Neural progenitor cell (in vitro differentiated cells): ENCODE data around the gene TBC1D17. TPM values are rescaled to one million over a fixed set of nuclear protein-coding genes. Genes with fewer than 3 reads are reported as not detected.

Experiments used
- DNase-seq: peaks from one replicate; pipeline ENCODE4 v3.0.0-alpha.2; 2016; ENCODE audit warnings: low spot score
- H2AFZ ChIP-seq: fragments of 200-600 bp; sonication (generic); replicated peaks from 2 replicates; pipeline ENCODE4 v1.6.1; 2016; ENCODE audit warnings: antibody characterized with exemption
- H3F3A ChIP-seq: fragments of 200-600 bp; sonication (generic); 2 replicates; pipeline ENCODE4 v1.6.1; 2016; ENCODE audit warnings: antibody characterized with exemption, low read depth
- H3K27ac ChIP-seq: fragments of 200-600 bp; sonication (generic); 2 replicates; pipeline ENCODE4 v1.5.1; 2016; ENCODE audit warnings: mild to moderate bottlenecking
- H3K27me3 ChIP-seq: fragments of 200-600 bp; sonication (generic); 2 replicates; pipeline ENCODE4 v1.6.1; 2016; ENCODE audit warnings: mild to moderate bottlenecking, moderate library complexity
- H3K36me3 ChIP-seq: fragments of 200-600 bp; sonication (generic); 2 replicates; pipeline ENCODE4 v1.5.1; 2016
- H3K4me1 ChIP-seq: fragments of 200-600 bp; sonication (generic); 2 replicates; pipeline ENCODE4 v1.6.1; 2016; ENCODE audit warnings: mixed run types
- H3K4me2 ChIP-seq: fragments of 200-600 bp; sonication (generic); 2 replicates; pipeline ENCODE4 v1.6.1; 2016
- H3K4me3 ChIP-seq: fragments of 200-600 bp; sonication (generic); 2 replicates; pipeline ENCODE4 v1.5.1; 2016
- H3K79me2 ChIP-seq: fragments of 200-600 bp; sonication (generic); 2 replicates; pipeline ENCODE4 v1.6.1; 2016; ENCODE audit warnings: low read depth
- H3K9ac ChIP-seq: fragments of 200-600 bp; sonication (generic); 2 replicates; pipeline ENCODE4 v1.6.1; 2016
- H3K9me3 ChIP-seq: fragments of 200-600 bp; sonication (generic); 2 replicates; pipeline ENCODE4 v1.5.1; 2016; ENCODE audit warnings: low read depth
- H4K20me1 ChIP-seq: fragments of 200-600 bp; sonication (generic); 2 replicates; pipeline ENCODE4 v1.6.1; 2016; ENCODE audit warnings: low read depth
- H3K27ac Mint-ChIP-seq: 3 replicates; pipeline ENCODE4 v1.8.0; 2021; ENCODE audit warnings: mixed read lengths
- H3K27me3 Mint-ChIP-seq: 2 replicates; pipeline ENCODE4 v1.8.0; 2022; ENCODE audit warnings: low read depth, mild to moderate bottlenecking, inconsistent platforms, moderate library complexity, mixed read lengths; ENCODE audit not compliant: insufficient read depth
- H3K36me3 Mint-ChIP-seq: 3 replicates; pipeline ENCODE4 v1.8.0; 2021; ENCODE audit warnings: mixed read lengths
- H3K4me1 Mint-ChIP-seq: 3 replicates; pipeline ENCODE4 v1.8.0; 2021; ENCODE audit warnings: mixed read lengths
- H3K4me3 Mint-ChIP-seq: 3 replicates; pipeline ENCODE4 v1.8.0; 2021; ENCODE audit warnings: mild to moderate bottlenecking, moderate library complexity, mixed read lengths
- H3K9me3 Mint-ChIP-seq: 3 replicates; pipeline ENCODE4 v1.8.0; 2020; ENCODE audit warnings: mixed read lengths
- EZH2 ChIP-seq: fragments of 200-600 bp; sonication (generic); IDR thresholded peaks from 2 replicates; pipeline ENCODE4 v1.6.1; 2017; ENCODE audit warnings: antibody characterized with exemption, mild to moderate bottlenecking, moderate library complexity
- EZH2phosphoT487 ChIP-seq: fragments of 200-600 bp; sonication (generic); IDR thresholded peaks from 2 replicates; pipeline ENCODE4 v1.6.1; 2017; ENCODE audit warnings: antibody characterized with exemption
- total RNA-seq: library from RNA; depleted of rRNA; stranded (reverse); fragments of >200 nt; gene quantifications from 2 replicates; pipeline ENCODE4 v1.2.3, GENCODE V29; 2015; ENCODE audit warnings: low replicate concordance
- TF ChIP-seq, protein P1 (sequence below): fragments of 200-600 bp; sonication (generic); IDR thresholded peaks from 2 replicates; pipeline ENCODE4 v1.5.1; 2017; ENCODE audit warnings: antibody characterized with exemption, mild to moderate bottlenecking

TBC1D17 gene
- total RNA-seq, 1 donor from 2014 or later: 10.4 TPM

DNA sequence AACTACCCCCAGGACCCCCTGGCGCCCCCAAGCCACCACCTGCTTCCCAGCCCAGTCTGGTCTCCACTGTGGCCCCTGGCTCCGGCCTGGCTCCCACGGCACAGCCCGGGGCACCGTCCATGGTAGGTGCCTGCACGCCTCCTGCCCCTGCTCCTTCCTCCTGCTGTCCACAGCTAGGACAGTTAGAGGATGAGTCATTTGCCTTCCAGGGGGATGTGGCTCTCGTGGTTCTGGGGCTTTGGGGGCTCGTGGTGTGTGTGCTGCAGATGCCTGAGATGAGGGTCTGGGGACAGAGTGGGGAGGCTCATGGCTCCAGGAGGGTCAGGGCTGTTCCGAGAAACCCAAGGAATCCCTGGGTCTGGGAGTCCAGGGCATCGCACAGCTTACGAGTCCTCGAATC, 46.7 kb upstream of the TBC1D17 start:
- no peaks in the 10 kb centered on the region for H3K4me1 ChIP-seq
- TF ChIP-seq EZH2 (no peak), EZH2phosphoT487 (no peak)
- TF ChIP-seq, protein P1, sequence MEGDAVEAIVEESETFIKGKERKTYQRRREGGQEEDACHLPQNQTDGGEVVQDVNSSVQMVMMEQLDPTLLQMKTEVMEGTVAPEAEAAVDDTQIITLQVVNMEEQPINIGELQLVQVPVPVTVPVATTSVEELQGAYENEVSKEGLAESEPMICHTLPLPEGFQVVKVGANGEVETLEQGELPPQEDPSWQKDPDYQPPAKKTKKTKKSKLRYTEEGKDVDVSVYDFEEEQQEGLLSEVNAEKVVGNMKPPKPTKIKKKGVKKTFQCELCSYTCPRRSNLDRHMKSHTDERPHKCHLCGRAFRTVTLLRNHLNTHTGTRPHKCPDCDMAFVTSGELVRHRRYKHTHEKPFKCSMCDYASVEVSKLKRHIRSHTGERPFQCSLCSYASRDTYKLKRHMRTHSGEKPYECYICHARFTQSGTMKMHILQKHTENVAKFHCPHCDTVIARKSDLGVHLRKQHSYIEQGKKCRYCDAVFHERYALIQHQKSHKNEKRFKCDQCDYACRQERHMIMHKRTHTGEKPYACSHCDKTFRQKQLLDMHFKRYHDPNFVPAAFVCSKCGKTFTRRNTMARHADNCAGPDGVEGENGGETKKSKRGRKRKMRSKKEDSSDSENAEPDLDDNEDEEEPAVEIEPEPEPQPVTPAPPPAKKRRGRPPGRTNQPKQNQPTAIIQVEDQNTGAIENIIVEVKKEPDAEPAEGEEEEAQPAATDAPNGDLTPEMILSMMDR: no peak
- peaks cover 29% of the 10 kb centered on the region for H4K20me1 ChIP-seq
- Mint-ChIP-seq H3K4me1 (no peaks in the 10 kb centered on the region), H3K4me3 (no peak overlapping the region), H3K36me3 (peaks cover 28% of the 10 kb centered on the region), H3K27ac (no peak overlapping the region), H3K27me3 (peaks cover 4% of the 10 kb centered on the region), H3K9me3 (no peaks in the 10 kb centered on the region)
- H3K9me3 ChIP-seq: no peaks in the 10 kb centered on the region
- no peak overlapping the region for H3K27ac ChIP-seq
- no peak overlapping the region for H2AFZ ChIP-seq
- no peak overlapping the region for H3K9ac ChIP-seq
- no peaks in the 10 kb centered on the region for H3F3A ChIP-seq
- no peaks in the 10 kb centered on the region for H3K27me3 ChIP-seq
- no peaks in the 10 kb centered on the region for H3K79me2 ChIP-seq
- no peaks in the 10 kb centered on the region for H3K36me3 ChIP-seq
- no peak overlapping the region for H3K4me3 ChIP-seq
- no peak overlapping the region for H3K4me2 ChIP-seq
- no peak for DNase-seq

DNA sequence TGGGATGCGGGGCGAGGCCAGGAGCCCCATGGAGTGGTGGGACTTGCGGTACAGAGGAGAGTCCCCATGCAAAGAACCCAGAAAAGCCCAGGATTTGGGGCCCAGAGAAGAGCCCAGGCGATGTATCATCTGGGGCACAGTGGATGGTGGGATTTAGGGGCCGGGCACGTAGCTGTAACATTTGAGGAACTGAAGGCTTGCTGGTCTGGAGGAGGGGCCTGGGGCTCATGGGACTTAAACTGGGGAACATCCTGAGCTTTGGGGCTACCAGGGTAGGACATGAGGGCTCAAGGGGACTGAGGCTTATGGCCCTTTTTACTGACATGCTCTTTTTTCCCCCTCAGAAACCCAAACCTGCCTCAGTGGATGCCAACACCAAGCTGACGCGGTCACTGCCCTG, 45.9 kb upstream of the TBC1D17 start:
- Histone ChIP-seq H3K36me3 (no peaks in the 10 kb centered on the region), H3K27me3 (no peaks in the 10 kb centered on the region), H3F3A (no peaks in the 10 kb centered on the region), H3K4me2 (no peak overlapping the region), H3K9me3 (no peaks in the 10 kb centered on the region), H3K4me3 (no peak overlapping the region), H3K27ac (no peak overlapping the region), H3K9ac (no peak overlapping the region), H3K4me1 (no peaks in the 10 kb centered on the region), H2AFZ (no peak overlapping the region), H4K20me1 (peaks cover 21% of the 10 kb centered on the region), H3K79me2 (no peaks in the 10 kb centered on the region)
- Mint-ChIP-seq H3K4me3 (no peak overlapping the region), H3K9me3 (no peaks in the 10 kb centered on the region), H3K4me1 (no peaks in the 10 kb centered on the region), H3K27ac (no peak overlapping the region), H3K36me3 (peaks cover 23% of the 10 kb centered on the region), H3K27me3 (peaks cover 4% of the 10 kb centered on the region)
- no peak for TF ChIP-seq EZH2
- TF ChIP-seq, protein P1: no peak
- no peak for TF ChIP-seq EZH2phosphoT487
- no peak for DNase-seq

DNA sequence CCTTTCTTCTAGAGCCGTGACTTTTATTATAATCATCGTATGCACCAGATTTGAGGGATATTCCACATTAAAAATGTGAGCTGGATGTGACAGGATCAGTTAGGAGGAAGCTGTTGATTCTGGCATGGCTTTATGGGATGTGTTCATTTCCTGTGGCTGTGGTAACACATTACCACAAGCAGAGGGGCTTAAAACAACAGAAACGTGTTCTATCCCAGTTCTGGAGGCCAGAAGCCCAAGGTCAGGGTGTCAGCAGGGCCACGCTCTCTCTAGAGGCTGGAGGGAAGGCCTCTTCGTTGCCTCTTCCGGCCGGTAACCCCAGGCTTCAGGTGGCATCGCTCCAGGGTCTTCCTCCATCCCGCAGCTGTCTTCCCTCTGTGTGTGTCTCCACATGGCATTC, 44.9 kb upstream of the TBC1D17 start:
- Histone ChIP-seq H4K20me1 (peaks cover 14% of the 10 kb centered on the region), H3K4me1 (no peaks in the 10 kb centered on the region), H3K27ac (no peak overlapping the region), H3K4me3 (no peak overlapping the region), H3K4me2 (no peak overlapping the region), H3K9ac (no peak overlapping the region), H3K79me2 (no peaks in the 10 kb centered on the region), H3K36me3 (no peaks in the 10 kb centered on the region), H3K27me3 (no peaks in the 10 kb centered on the region), H3K9me3 (no peaks in the 10 kb centered on the region), H3F3A (no peaks in the 10 kb centered on the region), H2AFZ (no peak overlapping the region)
- Mint-ChIP-seq H3K27me3 (peaks cover 4% of the 10 kb centered on the region), H3K36me3 (peaks cover 28% of the 10 kb centered on the region), H3K27ac (peak overlapping the region; percentile 15), H3K4me3 (no peak overlapping the region), H3K4me1 (no peaks in the 10 kb centered on the region), H3K9me3 (no peaks in the 10 kb centered on the region)
- no peak for TF ChIP-seq EZH2
- TF ChIP-seq, protein P1: no peak
- no peak for TF ChIP-seq EZH2phosphoT487
- no peak for DNase-seq
